CD8-positive, alpha-beta memory T cell (primary cell): Measurements from ENCODE around the gene PRDM16. TPM values are rescaled to one million over a fixed set of nuclear protein-coding genes. Genes with fewer than 3 reads are reported as not detected.

Source experiments
- CTCF ChIA-PET: fragments of 350-600 bp; sonication (Branson Sonifier 250); formaldehyde crosslinking; loops from one replicate; lab custom pipeline; 2021; ENCODE audit warnings: antibody characterized with exemption; lab: Charles Lee
- POLR2A ChIA-PET: fragments of 350-600 bp; sonication (Branson Sonifier 250); formaldehyde crosslinking; loops from one replicate; lab custom pipeline; 2021; ENCODE audit warnings: antibody characterized with exemption; lab: Charles Lee
- DNase-seq, 5 donors: peaks; one replicate each; pipeline versions ENCODE4 v3.0.0 to v3.0.0-alpha.2; 2020 to 2022; ENCODE audit warnings: mixed read lengths in 1 of 5
- H3K27ac ChIP-seq: one replicate; pipeline ENCODE4 v1.7.0; 2013; ENCODE audit warnings: low read depth, mild to moderate bottlenecking, low read length, moderate library complexity
- H3K27me3 ChIP-seq: 2 replicates; pipeline ENCODE4 v1.7.0; 2013; ENCODE audit warnings: low read length, mild to moderate bottlenecking; ENCODE audit not compliant: insufficient read depth, poor library complexity, severe bottlenecking
- H3K36me3 ChIP-seq: 2 replicates; pipeline ENCODE4 v1.7.0; 2013; ENCODE audit warnings: mild to moderate bottlenecking, low read length, moderate library complexity; ENCODE audit not compliant: insufficient read depth
- H3K4me1 ChIP-seq: 2 replicates; pipeline ENCODE4 v1.7.0; 2013; ENCODE audit warnings: mild to moderate bottlenecking, low read length, moderate library complexity; ENCODE audit not compliant: insufficient read depth
- H3K4me3 ChIP-seq: 2 replicates; pipeline ENCODE4 v1.7.0; 2013; ENCODE audit warnings: mild to moderate bottlenecking, low read length
- H3K9me3 ChIP-seq: 2 replicates; pipeline ENCODE4 v1.7.0; 2013; ENCODE audit warnings: mild to moderate bottlenecking, low read length
- H3K27ac Mint-ChIP-seq, 8 donors: one replicate each; pipeline ENCODE4 v1.8.0; 2020 to 2021; ENCODE audit warnings: mixed read lengths in 8 of 8, mild to moderate bottlenecking in 6 of 8, inconsistent platforms in 3 of 8, moderate library complexity in 3 of 8
- H3K27me3 Mint-ChIP-seq, 2 donors: one replicate each; pipeline ENCODE4 v1.8.0; 2020 to 2021; ENCODE audit warnings: mixed read lengths in 2 of 2, mild to moderate bottlenecking in 1 of 2, moderate library complexity in 1 of 2
- H3K36me3 Mint-ChIP-seq, 3 donors: one replicate each; pipeline ENCODE4 v1.8.0; 2020 to 2021; ENCODE audit warnings: mixed read lengths in 3 of 3, inconsistent platforms in 1 of 3, mild to moderate bottlenecking in 1 of 3
- H3K4me1 Mint-ChIP-seq, 3 donors: one replicate each; pipeline ENCODE4 v1.8.0; 2020 to 2021; ENCODE audit warnings: mixed read lengths in 3 of 3, inconsistent platforms in 1 of 3, mild to moderate bottlenecking in 1 of 3
- H3K4me3 Mint-ChIP-seq, 7 donors: one replicate each; pipeline ENCODE4 v1.8.0; 2020 to 2021; ENCODE audit warnings: mixed read lengths in 7 of 7, mild to moderate bottlenecking in 6 of 7, moderate library complexity in 4 of 7, inconsistent platforms in 2 of 7
- H3K9me3 Mint-ChIP-seq, 5 donors: one replicate each; pipeline ENCODE4 v1.8.0; 2020 to 2022; ENCODE audit warnings: mixed read lengths in 5 of 5, mild to moderate bottlenecking in 3 of 5, moderate library complexity in 2 of 5, inconsistent platforms in 1 of 5
- polyA plus RNA-seq: library from polyadenylated mRNA; unstranded; fragments of 300-500 nt; fragmentation: Illumina TruSeq; gene quantifications from one replicate; pipeline ENCODE4 v1.2.3, GENCODE V29; 2021
- total RNA-seq, 2 experiments: library from RNA; stranded (reverse); gene quantifications; one replicate each; pipeline ENCODE4 v1.2.3, GENCODE V29; 2021

Gene PRDM16
- total and polyA plus RNA-seq, 3 experiments from 2014 or later = not detected

GRCh38 chr1:3422638-3423037 lies 353.6 kb downstream of the PRDM16 start:
- H3K36me3 Mint-ChIP-seq = no peaks in the 10 kb centered on the region
- no peaks in the 10 kb centered on the region for H3K4me1 Mint-ChIP-seq
- Histone ChIP-seq H3K27ac (no peak overlapping the region), H3K4me1 (no peaks in the 10 kb centered on the region), H3K27me3 (no peaks in the 10 kb centered on the region), H3K4me3 (no peak overlapping the region), H3K9me3 (no peaks in the 10 kb centered on the region), H3K36me3 (no peaks in the 10 kb centered on the region)
- no peak overlapping the region for H3K27ac Mint-ChIP-seq
- ChIA-PET CTCF (no interaction called here), POLR2A (interaction anchor here (0.6 kb wide), 1 partner anchor 1460 kb away, joined by 5 read pairs; no protein-coding TSS in a partner anchor)
- no peak overlapping the region for H3K4me3 Mint-ChIP-seq
- peaks cover 0 to under 1% (median 0%) of the 10 kb centered on the region in 5 donors for H3K9me3 Mint-ChIP-seq
- no peak for DNase-seq
- H3K27me3 Mint-ChIP-seq = peaks cover 9 to 15% of the 10 kb centered on the region in 2 donors

- Mint-ChIP-seq H3K27ac (no peak overlapping the region), H3K9me3 (no peaks in the 10 kb centered on the region), H3K4me3 (no peak overlapping the region), H3K36me3 (no peaks in the 10 kb centered on the region), H3K4me1 (no peaks in the 10 kb centered on the region), H3K27me3 (peaks cover 9 to 15% of the 10 kb centered on the region in 2 donors)
- ChIA-PET POLR2A (no interaction called here), CTCF (no interaction called here)
- Histone ChIP-seq H3K4me3 (no peak overlapping the region), H3K9me3 (no peaks in the 10 kb centered on the region), H3K36me3 (no peaks in the 10 kb centered on the region), H3K27me3 (no peaks in the 10 kb centered on the region), H3K4me1 (no peaks in the 10 kb centered on the region), H3K27ac (no peak overlapping the region)
- no peak for DNase-seq
Measured at GRCh38 chr1:3423245-3423829, 354.3 kb downstream of the PRDM16 start.

GRCh38 chr1:3423896-3424611 lies 355.1 kb downstream of the PRDM16 start:
- H3K4me3 ChIP-seq = no peak overlapping the region
- Mint-ChIP-seq H3K27me3 (peaks cover 9 to 15% of the 10 kb centered on the region in 2 donors), H3K4me3 (no peak overlapping the region), H3K36me3 (no peaks in the 10 kb centered on the region), H3K27ac (peak overlapping the region in 1 of 8 donors; percentile 54), H3K4me1 (no peaks in the 10 kb centered on the region), H3K9me3 (no peaks in the 10 kb centered on the region)
- ChIA-PET POLR2A (no interaction called here), CTCF (interaction anchor here (1.0 kb wide), 1 partner anchor 29 kb away, joined by 3 read pairs; no protein-coding TSS in a partner anchor)
- no peak overlapping the region for H3K27ac ChIP-seq
- no peaks in the 10 kb centered on the region for H3K4me1 ChIP-seq
- no peaks in the 10 kb centered on the region for H3K36me3 ChIP-seq
- H3K9me3 ChIP-seq = no peaks in the 10 kb centered on the region
- H3K27me3 ChIP-seq = no peaks in the 10 kb centered on the region
- no peak for DNase-seq

DNA sequence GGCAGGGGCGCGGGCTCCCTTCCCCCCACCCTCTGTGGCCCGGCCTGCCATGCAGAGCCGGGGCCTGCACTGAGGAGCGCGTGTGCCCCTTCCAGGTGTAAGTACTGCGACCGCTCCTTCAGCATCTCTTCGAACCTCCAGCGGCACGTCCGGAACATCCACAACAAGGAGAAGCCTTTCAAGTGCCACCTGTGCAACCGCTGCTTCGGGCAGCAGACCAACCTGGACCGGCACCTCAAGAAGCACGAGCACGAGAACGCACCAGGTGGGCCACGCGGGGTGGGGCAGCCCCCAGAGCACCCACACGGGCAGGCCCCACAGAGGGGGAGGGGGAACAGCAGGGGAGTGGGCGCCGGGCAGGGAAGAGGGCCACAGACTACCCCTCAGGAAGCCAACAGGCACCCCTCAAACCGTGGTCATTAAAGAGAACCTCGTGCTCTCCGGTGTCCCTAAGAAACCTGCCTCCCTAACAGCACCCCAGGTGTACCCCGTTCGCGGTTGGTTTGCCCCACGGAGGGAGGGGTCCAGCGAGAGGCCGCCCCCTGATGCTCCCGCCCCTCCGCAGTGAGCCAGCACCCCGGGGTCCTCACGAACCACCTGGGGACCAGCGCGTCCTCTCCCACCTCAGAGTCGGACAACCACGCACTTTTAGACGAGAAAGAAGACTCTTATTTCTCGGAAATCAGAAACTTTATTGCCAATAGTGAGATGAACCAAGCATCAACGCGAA lies 356.6 kb downstream of the PRDM16 start:
- POLR2A ChIA-PET = no interaction called here
- peaks cover 6 to 15% of the 10 kb centered on the region in 2 donors for H3K27me3 Mint-ChIP-seq
- no peaks in the 10 kb centered on the region for H3K4me1 Mint-ChIP-seq
- Histone ChIP-seq H3K27me3 (no peaks in the 10 kb centered on the region), H3K4me1 (no peaks in the 10 kb centered on the region), H3K27ac (no peak overlapping the region), H3K4me3 (no peak overlapping the region), H3K36me3 (no peaks in the 10 kb centered on the region), H3K9me3 (no peaks in the 10 kb centered on the region)
- no peak overlapping the region for H3K4me3 Mint-ChIP-seq
- no peaks in the 10 kb centered on the region for H3K9me3 Mint-ChIP-seq
- H3K36me3 Mint-ChIP-seq = no peaks in the 10 kb centered on the region
- no peak for DNase-seq
- CTCF ChIA-PET = interaction anchor here (0.7 kb wide), 1 partner anchor 286 kb away, joined by 3 read pairs; no protein-coding TSS in a partner anchor
- peak overlapping the region in 1 of 8 donors; percentile 58 for H3K27ac Mint-ChIP-seq

DNA sequence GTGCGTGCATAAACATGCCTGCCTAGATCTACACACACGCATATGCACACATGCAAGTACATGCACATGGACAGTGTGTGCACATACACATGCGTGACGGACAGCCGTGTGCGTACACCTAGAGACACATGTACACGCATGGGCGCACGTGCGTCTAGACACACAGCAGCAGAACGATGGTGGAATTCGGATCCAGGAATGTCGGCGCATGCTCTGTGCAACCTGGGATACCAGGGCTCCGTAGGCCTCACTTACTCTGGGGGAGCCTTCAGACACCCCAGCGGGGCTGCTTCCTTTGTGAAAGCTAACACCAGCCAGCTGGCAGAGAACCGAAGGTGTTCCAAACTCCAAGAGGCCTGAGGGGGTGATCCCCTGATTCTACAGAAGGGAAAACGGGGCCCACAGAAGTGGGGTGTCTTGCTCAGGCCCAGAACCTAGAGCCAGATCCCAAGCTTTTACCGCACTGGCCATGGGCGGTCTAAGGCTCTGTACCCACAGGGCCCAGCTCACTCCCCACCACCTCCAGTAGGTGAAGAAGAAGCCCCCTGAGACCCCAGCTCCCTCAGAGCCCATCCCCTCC lies 358.0 kb downstream of the PRDM16 start:
- Histone ChIP-seq H3K4me3 (no peak overlapping the region), H3K4me1 (no peaks in the 10 kb centered on the region), H3K36me3 (no peaks in the 10 kb centered on the region), H3K9me3 (no peaks in the 10 kb centered on the region), H3K27me3 (no peaks in the 10 kb centered on the region), H3K27ac (no peak overlapping the region)
- H3K27ac Mint-ChIP-seq = no peak overlapping the region
- H3K4me3 Mint-ChIP-seq = no peak overlapping the region
- no peaks in the 10 kb centered on the region for H3K4me1 Mint-ChIP-seq
- peaks cover 4 to 5% of the 10 kb centered on the region in 2 donors for H3K27me3 Mint-ChIP-seq
- H3K9me3 Mint-ChIP-seq = no peaks in the 10 kb centered on the region
- ChIA-PET CTCF (no interaction called here), POLR2A (no interaction called here)
- DNase-seq = no peak
- H3K36me3 Mint-ChIP-seq = no peaks in the 10 kb centered on the region

- no peaks in the 10 kb centered on the region for H3K27me3 ChIP-seq
- no peak for DNase-seq
- no peak overlapping the region for H3K27ac ChIP-seq
- no peak overlapping the region for H3K4me3 ChIP-seq
- H3K36me3 ChIP-seq = no peaks in the 10 kb centered on the region
- no peaks in the 10 kb centered on the region for H3K9me3 Mint-ChIP-seq
- peaks cover under 1 to 3% of the 10 kb centered on the region in 2 donors for H3K27me3 Mint-ChIP-seq
- H3K36me3 Mint-ChIP-seq = no peaks in the 10 kb centered on the region
- CTCF ChIA-PET = no interaction called here
- H3K27ac Mint-ChIP-seq = peak overlapping the region in 1 of 8 donors; percentile 26
- no peaks in the 10 kb centered on the region for H3K4me1 Mint-ChIP-seq
- no peak overlapping the region for H3K4me3 Mint-ChIP-seq
- POLR2A ChIA-PET = no interaction called here
- no peaks in the 10 kb centered on the region for H3K9me3 ChIP-seq
- no peaks in the 10 kb centered on the region for H3K4me1 ChIP-seq
Measured at GRCh38 chr1:3427711-3428704, 359.0 kb downstream of the PRDM16 start.

- Mint-ChIP-seq H3K27me3 (peaks cover 0 to 3% of the 10 kb centered on the region in 2 donors), H3K27ac (no peak overlapping the region), H3K36me3 (no peaks in the 10 kb centered on the region), H3K9me3 (no peaks in the 10 kb centered on the region), H3K4me3 (no peak overlapping the region), H3K4me1 (no peaks in the 10 kb centered on the region)
- no peak overlapping the region for H3K4me3 ChIP-seq
- CTCF ChIA-PET = no interaction called here
- no peak overlapping the region for H3K27ac ChIP-seq
- no peak for DNase-seq
- H3K27me3 ChIP-seq = no peaks in the 10 kb centered on the region
- H3K36me3 ChIP-seq = no peaks in the 10 kb centered on the region
- no peaks in the 10 kb centered on the region for H3K4me1 ChIP-seq
- POLR2A ChIA-PET = no interaction called here
- no peaks in the 10 kb centered on the region for H3K9me3 ChIP-seq
Measured at GRCh38 chr1:3428899-3429298, 359.9 kb downstream of the PRDM16 start.
